Measurements from ENCODE around the gene ZPBP.

DNA sequence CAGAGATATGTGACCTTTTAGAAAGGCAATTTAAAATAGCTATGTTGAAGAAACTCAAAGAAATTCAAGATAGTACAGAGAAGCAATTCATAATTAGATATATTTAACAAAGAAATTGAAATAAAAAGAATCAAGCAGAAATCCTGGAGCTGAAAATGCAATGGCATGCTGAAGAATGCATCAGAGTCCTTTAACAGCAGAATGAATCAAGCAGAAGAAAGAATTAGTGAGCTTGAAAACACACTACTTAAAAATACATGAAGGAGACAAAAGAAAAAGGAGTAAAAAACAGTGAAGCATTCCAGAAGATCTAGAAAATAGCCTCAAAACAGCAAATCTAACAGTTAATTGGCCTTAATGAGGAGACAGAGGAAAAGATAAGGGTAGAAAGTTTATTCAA, 20.0 kb downstream of the ZPBP start:
- TF ChIP-seq, protein P1, sequence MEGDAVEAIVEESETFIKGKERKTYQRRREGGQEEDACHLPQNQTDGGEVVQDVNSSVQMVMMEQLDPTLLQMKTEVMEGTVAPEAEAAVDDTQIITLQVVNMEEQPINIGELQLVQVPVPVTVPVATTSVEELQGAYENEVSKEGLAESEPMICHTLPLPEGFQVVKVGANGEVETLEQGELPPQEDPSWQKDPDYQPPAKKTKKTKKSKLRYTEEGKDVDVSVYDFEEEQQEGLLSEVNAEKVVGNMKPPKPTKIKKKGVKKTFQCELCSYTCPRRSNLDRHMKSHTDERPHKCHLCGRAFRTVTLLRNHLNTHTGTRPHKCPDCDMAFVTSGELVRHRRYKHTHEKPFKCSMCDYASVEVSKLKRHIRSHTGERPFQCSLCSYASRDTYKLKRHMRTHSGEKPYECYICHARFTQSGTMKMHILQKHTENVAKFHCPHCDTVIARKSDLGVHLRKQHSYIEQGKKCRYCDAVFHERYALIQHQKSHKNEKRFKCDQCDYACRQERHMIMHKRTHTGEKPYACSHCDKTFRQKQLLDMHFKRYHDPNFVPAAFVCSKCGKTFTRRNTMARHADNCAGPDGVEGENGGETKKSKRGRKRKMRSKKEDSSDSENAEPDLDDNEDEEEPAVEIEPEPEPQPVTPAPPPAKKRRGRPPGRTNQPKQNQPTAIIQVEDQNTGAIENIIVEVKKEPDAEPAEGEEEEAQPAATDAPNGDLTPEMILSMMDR (IDR thresholded peaks at IDR 0.05; ENCODE audit: extremely low read depth in 1 of 2, insufficient read depth in 1 of 2, low read depth in 1 of 2, low read length in 2 of 2), result no peak
- TF ChIP-seq POLR2AphosphoS5 (IDR thresholded peaks at IDR 0.05; ENCODE audit: insufficient read depth, low read depth, low read length), result no peak
- TF ChIP-seq, protein P2, sequence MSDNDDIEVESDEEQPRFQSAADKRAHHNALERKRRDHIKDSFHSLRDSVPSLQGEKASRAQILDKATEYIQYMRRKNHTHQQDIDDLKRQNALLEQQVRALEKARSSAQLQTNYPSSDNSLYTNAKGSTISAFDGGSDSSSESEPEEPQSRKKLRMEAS (IDR thresholded peaks at IDR 0.05; ENCODE audit: insufficient read depth, insufficient read length), result no peak
- no peak for TF ChIP-seq POLR2A (IDR thresholded peaks at IDR 0.05; ENCODE audit: low read depth, low read length)
- TF ChIP-seq FOS (IDR thresholded peaks at IDR 0.05; ENCODE audit: borderline replicate concordance, insufficient read depth, low read length), result no peak

All from endothelial cell of umbilical vein (primary cell).